K562 (cell line): ENCODE measurements around the gene IGFBPL1. TPM values are rescaled to one million over a fixed set of nuclear protein-coding genes. Genes with fewer than 3 reads are reported as not detected.

ENCODE experiments used
- ATAC-seq: fragments of 200-7000 bp; cut with Tn5 transposase; 3 replicates; pipeline ENCODE4 v1.9.1; 2020; ENCODE audit warnings: moderate library complexity
- BruUV-seq: library from RNA; stranded (reverse); fragments of 400-500 nt; replicated peaks from 2 replicates; lab custom pipeline; 2021; lab: Mats Ljungman, UMichigan
- CTCF ChIA-PET: fragments of 300-600 bp; formaldehyde crosslinking; extraction: SDS; loops from one replicate; lab custom pipeline; 2021; ENCODE audit warnings: low intra/inter-chr PET ratio; lab: Yijun Ruan, JAX
- POLR2A ChIA-PET: fragments of 300-600, 350-650 bp; sonication (Branson Sonifier 250); formaldehyde crosslinking; extraction: SDS; loops from one replicate; lab custom pipeline; 2021; ENCODE audit warnings: antibody characterized with exemption, inconsistent platforms; lab: Yijun Ruan, JAX
- DNase-seq, 4 experiments: peaks; one replicate each; pipeline versions ENCODE4 v3.0.0 to v3.0.0-alpha.2; 2011 to 2018; ENCODE audit warnings: low spot score in 3 of 4, mixed read lengths in 3 of 4; ENCODE audit errors: extremely low read depth in 1 of 4
- FAIRE-seq: peaks from 2 replicates; lab custom pipeline; 2011; peaks lifted over from hg19 to GRCh38; lab: Jason Lieb, UNC
- H2AFZ ChIP-seq: 2 replicates; pipeline ENCODE4 v1.6.0; 2011; ENCODE audit warnings: low read depth, low read length, control low read depth, inconsistent platforms
- H3K27ac ChIP-seq: fragments of 200-600 bp; 3 replicates; pipeline ENCODE4 v1.8.0; 2011; ENCODE audit warnings: low read depth, mild to moderate bottlenecking, control low read depth, inconsistent platforms, low read length, moderate library complexity, mixed read lengths; ENCODE audit errors: extremely low read depth
- H3K27me3 ChIP-seq, 2 experiments: fragments of 300-600 bp in 1 of 2; 2 replicates in 1 of 2; 3 replicates in 1 of 2; pipeline versions ENCODE4 v1.6.0 to v1.8.0; 2011; ENCODE audit warnings: inconsistent platforms in 2 of 2, low read length in 2 of 2, mild to moderate bottlenecking in 1 of 2, mixed read lengths in 1 of 2, moderate library complexity in 1 of 2; ENCODE audit not compliant: control insufficient read depth in 2 of 2, insufficient read depth in 2 of 2
- H3K36me3 ChIP-seq: fragments of 300-600 bp; 3 replicates; pipeline ENCODE4 v1.8.0; 2011; ENCODE audit warnings: mild to moderate bottlenecking, low read length, inconsistent platforms; ENCODE audit not compliant: control insufficient read depth, insufficient read depth
- H3K4me1 ChIP-seq, 2 experiments: fragments of 200-600 bp in 1 of 2; replicated peaks in 1 of 2; 2 replicates in 1 of 2; 3 replicates in 1 of 2; pipeline versions ENCODE4 v1.5.1 to v1.8.0; 2011; ENCODE audit warnings: inconsistent platforms in 2 of 2, low read length in 2 of 2, mild to moderate bottlenecking in 1 of 2, mixed read lengths in 1 of 2, moderate library complexity in 1 of 2; ENCODE audit not compliant: control insufficient read depth in 2 of 2, insufficient read depth in 2 of 2
- H3K4me2 ChIP-seq: 2 replicates; pipeline ENCODE4 v1.6.1; 2011; ENCODE audit warnings: low read length, control low read depth, inconsistent platforms, mixed read lengths; ENCODE audit not compliant: insufficient read depth
- H3K4me3 ChIP-seq: fragments of 200-600 bp; sonication (generic), shearing (Covaris generic); 2 replicates; pipeline ENCODE4 v1.5.1; 2016; ENCODE audit warnings: control low read depth, inconsistent platforms
- H3K79me2 ChIP-seq: fragments of 200-600 bp; 3 replicates; pipeline ENCODE4 v1.8.0; 2011; ENCODE audit warnings: low read length, inconsistent platforms; ENCODE audit not compliant: control insufficient read depth, insufficient read depth
- H3K9ac ChIP-seq, 2 experiments: 2 replicates each; pipeline versions ENCODE4 v1.6.0 to v1.6.1; 2011; ENCODE audit warnings: low read depth in 2 of 2, low read length in 2 of 2, control low read depth in 1 of 2, inconsistent platforms in 1 of 2, mild to moderate bottlenecking in 1 of 2, mixed read lengths in 1 of 2; ENCODE audit not compliant: insufficient read depth in 1 of 2
- H3K9me1 ChIP-seq: one replicate; pipeline ENCODE4 v1.6.0; 2011; ENCODE audit warnings: inconsistent platforms, mild to moderate bottlenecking, low read length, moderate library complexity; ENCODE audit not compliant: control insufficient read depth, insufficient read depth
- H3K9me3 ChIP-seq: replicated peaks from 2 replicates; pipeline ENCODE4 v1.5.1; 2011; ENCODE audit warnings: low read depth, low read length, inconsistent platforms; ENCODE audit not compliant: control insufficient read depth, insufficient read depth
- H4K20me1 ChIP-seq: replicated peaks from 2 replicates; pipeline ENCODE4 v1.6.1; 2011; ENCODE audit warnings: low read length, inconsistent platforms, mixed read lengths; ENCODE audit not compliant: control insufficient read depth, insufficient read depth
- BACH1 ChIP-seq: fragments of 200-800 bp; sonication (Bioruptor generic); IDR thresholded peaks from 2 replicates; pipeline ENCODE4 v1.6.1; 2016; ENCODE audit warnings: missing genetic modification characterization, missing compliant biosample characterization
- MBD2 ChIP-seq: sonication (generic); IDR thresholded peaks from 2 replicates; pipeline ENCODE4 v1.6.1; 2016; ENCODE audit warnings: low read depth, borderline replicate concordance
- NFE2 ChIP-seq: IDR thresholded peaks from 2 replicates; pipeline ENCODE4 v1.6.1; 2014; ENCODE audit warnings: antibody characterized with exemption, low read depth
- RHOXF2B ChIP-seq: fragments of 250-450 bp; sonication (Bioruptor Pico); conservative IDR thresholded peaks from 2 replicates; pipeline ENCODE4 v1.5.1; 2021
- ZKSCAN8 ChIP-seq: fragments of 200-800 bp; sonication (Bioruptor generic); IDR thresholded peaks from 2 replicates; pipeline ENCODE4 v1.6.1; 2016; ENCODE audit warnings: missing genetic modification characterization, missing compliant biosample characterization
- ZNF146 ChIP-seq: IDR thresholded peaks from one replicate; pipeline ENCODE4 v1.6.1; 2018; ENCODE audit warnings: missing compliant biosample characterization; ENCODE audit not compliant: unreplicated experiment
- ZNF707 ChIP-seq: fragments of 250-450 bp; sonication (Bioruptor Pico); conservative IDR thresholded peaks from 2 replicates; pipeline ENCODE4 v1.8.0; 2022; ENCODE audit warnings: inconsistent platforms, mild to moderate bottlenecking, moderate library complexity
- WGBS: fragments of 100-300 bp; shearing (Covaris generic); methylation state at CpG from one replicate; pipeline ENCODE4 v1.1.6; 2016; ENCODE audit warnings: low coverage, mixed read lengths; ENCODE audit not compliant: insufficient coverage; ENCODE audit errors: missing lambda C conversion rate; 5-methylcytosine and 5-hydroxymethylcytosine counted together
- in situ Hi-C: fragments of 300-500 bp; cut with MboI; formaldehyde crosslinking; loops from 4 replicates; pipeline ENCODE4 v1.15.0; 2018; ENCODE audit warnings: inconsistent platforms, mixed read lengths
- intact Hi-C: fragments of 100-400 bp; cut with micrococcal nuclease; formaldehyde crosslinking; loops from 2 replicates; pipeline ENCODE4 v1.14.2; 2022
- polyA plus RNA-seq, 8 experiments: library from polyadenylated mRNA; depleted of rRNA in 4 of 8; stranded (reverse) in 5 of 8; unstranded in 3 of 8; fragments of >200 nt; fragmentation: Nextera tagmentation in 2 of 8; fragmentation: Illumina TruSeq in 1 of 8; extraction: Ambion mirVana in 2 of 8; extraction: Trizol in 1 of 8; gene quantifications; 2 replicates each; pipeline versions ENCODE4 v1.2.1 to v1.2.3, GENCODE V29; 2011 to 2014; ENCODE audit warnings: inconsistent platforms in 1 of 8, missing spikeins in 1 of 8
- total RNA-seq, 7 experiments: library from RNA; depleted of rRNA in 6 of 7; stranded (reverse); fragments of >200 nt in 6 of 7; fragmentation: Illumina TruSeq in 2 of 7; extraction: Trizol in 2 of 7; gene quantifications; 2 replicates each; pipeline versions ENCODE4 v1.2.1 to v1.2.3, GENCODE V29; 2011 to 2021; ENCODE audit warnings: low replicate concordance in 1 of 7
- TF ChIP-seq, protein P1 (sequence below): sonication (generic); formaldehyde crosslinking; IDR thresholded peaks from 2 replicates; pipeline ENCODE4 v1.8.0; 2022; ENCODE audit warnings: mild to moderate bottlenecking, missing genetic modification reagents
- TF ChIP-seq, protein P2 (sequence below): fragments of 250-450 bp; sonication (Bioruptor Pico); IDR thresholded peaks from 2 replicates; pipeline ENCODE4 v1.5.0; 2021; ENCODE audit warnings: mild to moderate bottlenecking, moderate library complexity
- TF ChIP-seq, protein P3 (sequence below): fragments of 250-450 bp; sonication (Bioruptor Pico); IDR thresholded peaks from 2 replicates; pipeline ENCODE4 v1.5.0; 2021
- TF ChIP-seq, protein P4 (sequence below): sonication (generic); formaldehyde crosslinking; IDR thresholded peaks from 2 replicates; pipeline ENCODE4 v1.8.0; 2022; ENCODE audit warnings: missing genetic modification reagents, mild to moderate bottlenecking, borderline replicate concordance

IGFBPL1 gene
- total and polyA plus RNA-seq, 9 of the 15 experiments (the other 6 are each of a cell fraction or from before 2014, with no cell fraction given), result not detected

DNA sequence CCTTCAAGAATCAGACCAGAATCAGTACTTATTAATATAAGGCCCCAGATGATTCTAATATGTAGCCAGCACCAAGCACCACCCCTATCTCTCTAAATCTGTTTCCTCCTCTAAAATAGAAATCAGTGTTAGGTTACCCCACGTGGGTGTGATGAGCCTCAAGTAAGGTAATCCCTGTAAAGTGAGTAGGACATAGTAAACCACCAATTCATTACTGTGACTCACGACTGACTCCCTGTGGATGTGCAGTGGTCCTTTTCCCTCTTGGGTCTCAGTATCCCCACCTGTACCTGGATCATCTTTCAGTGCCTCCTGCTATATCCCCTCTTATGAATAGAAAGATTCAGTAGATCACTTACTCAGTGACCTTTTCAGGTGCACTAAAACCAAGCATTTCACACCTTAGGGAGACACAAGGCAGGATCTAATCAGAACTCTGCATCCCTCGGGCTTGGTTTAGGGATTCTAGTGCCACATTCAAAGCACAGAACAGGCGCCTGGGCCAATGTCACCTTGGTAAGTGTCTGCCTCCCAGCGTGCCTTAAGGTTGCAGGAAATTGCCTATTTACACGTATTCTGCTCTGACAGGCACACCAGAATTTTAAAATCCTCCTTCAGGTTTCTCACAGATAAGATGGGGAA lies 43.9 kb downstream of the IGFBPL1 start:
- 30% methylated on average over 6 of the region's 6 CpGs for WGBS
- H3K4me2 ChIP-seq, result peak overlapping the region; percentile 63; the same call in 1 of the 2 replicates
- no peaks in the 10 kb centered on the region for H3K9me3 ChIP-seq
- H4K20me1 ChIP-seq, result no peaks in the 10 kb centered on the region
- H3K79me2 ChIP-seq, result no peaks in the 10 kb centered on the region
- intact Hi-C loops, result no loop called here
- peak overlapping the region; percentile 40 for H3K27ac ChIP-seq
- no TSS peak for BruUV-seq
- in situ Hi-C loops, result no loop called here
- peak; percentile 15 for FAIRE-seq
- H3K9ac ChIP-seq, result peak overlapping the region in 1 of 2 experiments; percentile 50; a peak in 2 of 4 replicates
- H3K27me3 ChIP-seq, result peaks cover 0 to 5% of the 10 kb centered on the region in 2 experiments; a peak in 1 of 5 replicates
- CTCF ChIA-PET, result interaction anchor here (0.7 kb wide), 1 partner anchor 800 kb away, joined by 3 read pairs; no protein-coding TSS in a partner anchor
- H3K4me1 ChIP-seq, result peaks cover 13 to 16% of the 10 kb centered on the region in 2 experiments; a peak in 3 of 5 replicates
- no peaks in the 10 kb centered on the region for H3K9me1 ChIP-seq
- no peaks in the 10 kb centered on the region for H3K36me3 ChIP-seq
- H2AFZ ChIP-seq, result peak overlapping the region; percentile 75
- POLR2A ChIA-PET, result interaction anchor here (0.6 to 1.2 kb wide), 3 partner anchors 9 to 17 kb away, joined by 3 to 5 read pairs (median 3); no protein-coding TSS in a partner anchor
- ATAC-seq, result peak; percentile 25; the same call in 2 of the 3 replicates
- H3K4me3 ChIP-seq, result no peak overlapping the region
- no peak for DNase-seq
- TF ChIP-seq MBD2 (no peak), BACH1 (0 out of 2 replicates have a peak, but pooled peaks have one; percentile 21), RHOXF2B (CRISPR knock-in tag) (no peak), ZNF146 (CRISPR knock-in tag) (no peak), ZNF707 (no peak), NFE2 (no peak), ZKSCAN8 (no peak)
- TF ChIP-seq, protein P1, sequence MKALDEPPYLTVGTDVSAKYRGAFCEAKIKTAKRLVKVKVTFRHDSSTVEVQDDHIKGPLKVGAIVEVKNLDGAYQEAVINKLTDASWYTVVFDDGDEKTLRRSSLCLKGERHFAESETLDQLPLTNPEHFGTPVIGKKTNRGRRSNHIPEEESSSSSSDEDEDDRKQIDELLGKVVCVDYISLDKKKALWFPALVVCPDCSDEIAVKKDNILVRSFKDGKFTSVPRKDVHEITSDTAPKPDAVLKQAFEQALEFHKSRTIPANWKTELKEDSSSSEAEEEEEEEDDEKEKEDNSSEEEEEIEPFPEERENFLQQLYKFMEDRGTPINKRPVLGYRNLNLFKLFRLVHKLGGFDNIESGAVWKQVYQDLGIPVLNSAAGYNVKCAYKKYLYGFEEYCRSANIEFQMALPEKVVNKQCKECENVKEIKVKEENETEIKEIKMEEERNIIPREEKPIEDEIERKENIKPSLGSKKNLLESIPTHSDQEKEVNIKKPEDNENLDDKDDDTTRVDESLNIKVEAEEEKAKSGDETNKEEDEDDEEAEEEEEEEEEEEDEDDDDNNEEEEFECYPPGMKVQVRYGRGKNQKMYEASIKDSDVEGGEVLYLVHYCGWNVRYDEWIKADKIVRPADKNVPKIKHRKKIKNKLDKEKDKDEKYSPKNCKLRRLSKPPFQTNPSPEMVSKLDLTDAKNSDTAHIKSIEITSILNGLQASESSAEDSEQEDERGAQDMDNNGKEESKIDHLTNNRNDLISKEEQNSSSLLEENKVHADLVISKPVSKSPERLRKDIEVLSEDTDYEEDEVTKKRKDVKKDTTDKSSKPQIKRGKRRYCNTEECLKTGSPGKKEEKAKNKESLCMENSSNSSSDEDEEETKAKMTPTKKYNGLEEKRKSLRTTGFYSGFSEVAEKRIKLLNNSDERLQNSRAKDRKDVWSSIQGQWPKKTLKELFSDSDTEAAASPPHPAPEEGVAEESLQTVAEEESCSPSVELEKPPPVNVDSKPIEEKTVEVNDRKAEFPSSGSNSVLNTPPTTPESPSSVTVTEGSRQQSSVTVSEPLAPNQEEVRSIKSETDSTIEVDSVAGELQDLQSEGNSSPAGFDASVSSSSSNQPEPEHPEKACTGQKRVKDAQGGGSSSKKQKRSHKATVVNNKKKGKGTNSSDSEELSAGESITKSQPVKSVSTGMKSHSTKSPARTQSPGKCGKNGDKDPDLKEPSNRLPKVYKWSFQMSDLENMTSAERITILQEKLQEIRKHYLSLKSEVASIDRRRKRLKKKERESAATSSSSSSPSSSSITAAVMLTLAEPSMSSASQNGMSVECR (CRISPR knock-in tag), result no peak
- TF ChIP-seq, protein P2, sequence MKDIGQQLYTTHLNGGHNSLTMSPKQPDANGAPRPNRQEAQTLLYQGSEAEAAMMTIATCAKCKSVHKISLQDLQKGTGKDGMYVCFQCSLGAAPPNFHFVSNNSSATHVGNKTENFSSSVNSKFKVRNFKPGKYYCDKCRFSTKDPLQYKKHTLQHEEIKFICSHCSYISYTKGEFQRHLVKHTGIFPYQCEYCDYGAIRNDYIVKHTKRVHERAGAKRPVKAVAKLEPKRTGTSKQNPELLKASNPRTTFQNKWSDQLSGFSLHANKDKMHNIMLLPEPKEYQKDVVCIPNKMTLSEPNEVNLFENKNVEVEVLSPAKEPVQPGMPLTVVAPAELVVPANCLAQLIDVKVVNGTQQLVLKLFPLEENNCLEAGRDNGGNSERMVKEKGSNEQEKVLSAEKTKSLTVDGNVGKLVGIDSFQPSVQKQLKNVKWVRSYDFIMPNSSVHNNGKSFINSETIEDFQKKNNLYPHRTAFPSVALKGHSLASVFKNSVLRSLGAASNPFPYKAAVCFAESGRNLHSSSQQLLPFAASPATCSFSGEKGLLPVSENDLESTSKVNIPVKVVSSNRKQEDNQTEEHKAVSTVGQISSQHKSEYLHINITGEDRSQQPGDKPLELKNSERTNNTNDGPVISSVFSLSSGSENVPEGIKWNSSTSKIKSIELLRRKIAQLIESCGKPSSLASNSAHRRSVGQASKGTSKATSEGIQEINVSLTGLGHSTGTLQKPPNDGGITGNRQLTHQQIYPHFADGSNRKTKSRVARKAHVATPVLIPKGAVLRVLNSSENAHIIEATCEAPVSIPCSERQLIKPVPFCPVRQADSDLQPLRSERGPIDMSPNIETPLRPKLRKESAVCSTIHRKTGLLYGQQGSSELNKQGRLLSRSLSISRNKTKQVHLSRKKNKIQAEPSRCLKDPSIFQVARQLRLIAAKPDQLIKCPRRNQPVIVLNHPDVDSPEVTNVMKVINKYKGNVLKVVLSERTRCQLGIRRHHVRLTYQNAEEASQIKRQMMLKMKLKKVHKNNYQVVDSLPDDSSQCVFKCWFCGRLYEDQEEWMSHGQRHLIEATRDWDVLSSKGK, result no peak
- TF ChIP-seq, protein P3, sequence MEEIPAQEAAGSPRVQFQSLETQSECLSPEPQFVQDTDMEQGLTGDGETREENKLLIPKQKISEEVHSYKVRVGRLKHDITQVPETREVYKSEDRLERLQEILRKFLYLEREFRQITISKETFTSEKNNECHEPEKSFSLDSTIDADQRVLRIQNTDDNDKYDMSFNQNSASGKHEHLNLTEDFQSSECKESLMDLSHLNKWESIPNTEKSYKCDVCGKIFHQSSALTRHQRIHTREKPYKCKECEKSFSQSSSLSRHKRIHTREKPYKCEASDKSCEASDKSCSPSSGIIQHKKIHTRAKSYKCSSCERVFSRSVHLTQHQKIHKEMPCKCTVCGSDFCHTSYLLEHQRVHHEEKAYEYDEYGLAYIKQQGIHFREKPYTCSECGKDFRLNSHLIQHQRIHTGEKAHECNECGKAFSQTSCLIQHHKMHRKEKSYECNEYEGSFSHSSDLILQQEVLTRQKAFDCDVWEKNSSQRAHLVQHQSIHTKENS, result no peak
- TF ChIP-seq, protein P4, sequence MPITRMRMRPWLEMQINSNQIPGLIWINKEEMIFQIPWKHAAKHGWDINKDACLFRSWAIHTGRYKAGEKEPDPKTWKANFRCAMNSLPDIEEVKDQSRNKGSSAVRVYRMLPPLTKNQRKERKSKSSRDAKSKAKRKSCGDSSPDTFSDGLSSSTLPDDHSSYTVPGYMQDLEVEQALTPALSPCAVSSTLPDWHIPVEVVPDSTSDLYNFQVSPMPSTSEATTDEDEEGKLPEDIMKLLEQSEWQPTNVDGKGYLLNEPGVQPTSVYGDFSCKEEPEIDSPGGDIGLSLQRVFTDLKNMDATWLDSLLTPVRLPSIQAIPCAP (CRISPR knock-in tag), result no peak
